GM12878 (cell line): Measurements from ENCODE around the gene TGFB1I1. TPM values are rescaled to one million over a fixed set of nuclear protein-coding genes. Genes with fewer than 3 reads are reported as not detected.

Source experiments
- ATAC-seq: fragments of 200-7000 bp; cut with Tn5 transposase; 3 replicates; pipeline ENCODE4 v1.9.1; 2020; ENCODE audit warnings: mild to moderate bottlenecking, moderate library complexity
- BruUV-seq: library from RNA; stranded (reverse); fragments of 400-500 nt; replicated peaks from 2 replicates; lab custom pipeline; 2021; lab: Mats Ljungman, UMichigan
- CTCF ChIA-PET: fragments of 300-600 bp; sonication (Branson Sonifier 250); formaldehyde crosslinking; extraction: SDS; loops from one replicate; lab custom pipeline; 2021; ENCODE audit warnings: inconsistent platforms; lab: Yijun Ruan, JAX
- POLR2A ChIA-PET: fragments of 350-600 bp; formaldehyde crosslinking; extraction: SDS; loops from one replicate; lab custom pipeline; 2021; ENCODE audit warnings: inconsistent platforms; lab: Charles Lee
- RAD21 ChIA-PET: fragments of 300-600 bp; sonication (Branson Sonifier 250); formaldehyde crosslinking; loops from one replicate; lab custom pipeline; 2023; ENCODE audit warnings: antibody characterized with exemption; ENCODE audit not compliant: unreplicated experiment; lab: Charles Lee
- SMC1A ChIA-PET: fragments of 300-600 bp; sonication (Branson Sonifier 250); formaldehyde crosslinking; loops from one replicate; lab custom pipeline; 2023; ENCODE audit not compliant: unreplicated experiment, uncharacterized antibody; lab: Charles Lee
- DNase-seq: peaks from one replicate; pipeline ENCODE4 v3.0.0-alpha.2; 2011; ENCODE audit warnings: low read depth, low spot score
- FAIRE-seq: peaks from 3 replicates; lab custom pipeline; 2011; peaks lifted over from hg19 to GRCh38; lab: Jason Lieb, UNC
- H2AFZ ChIP-seq: 2 replicates; pipeline ENCODE4 v1.6.0; 2011; ENCODE audit warnings: low read depth, low read length, control low read depth; ENCODE audit not compliant: control insufficient read depth
- H3K27ac ChIP-seq: 2 replicates; pipeline ENCODE4 v1.5.1; 2011; ENCODE audit warnings: control low read depth; ENCODE audit not compliant: control insufficient read depth, insufficient read depth
- H3K27me3 ChIP-seq, 2 experiments: replicated peaks in 1 of 2; 2 replicates each; pipeline versions ENCODE4 v1.6.0 to v1.6.1; 2011; ENCODE audit warnings: low read length in 1 of 2; ENCODE audit not compliant: control insufficient read depth in 2 of 2, insufficient read depth in 2 of 2
- H3K36me3 ChIP-seq, 2 experiments: 2 replicates each; pipeline ENCODE4 v1.5.1; 2011; ENCODE audit warnings: low read length in 1 of 2; ENCODE audit not compliant: control insufficient read depth in 2 of 2, insufficient read depth in 2 of 2
- H3K4me1 ChIP-seq: 2 replicates; pipeline ENCODE4 v1.6.1; 2011; ENCODE audit warnings: mild to moderate bottlenecking, low read length, moderate library complexity, mixed read lengths; ENCODE audit not compliant: control insufficient read depth, insufficient read depth
- H3K4me2 ChIP-seq: 2 replicates; pipeline ENCODE4 v1.6.0; 2011; ENCODE audit warnings: control low read depth; ENCODE audit not compliant: control insufficient read depth, insufficient read depth
- H3K4me3 ChIP-seq: fragments of 200-600 bp; sonication (generic); 2 replicates; pipeline ENCODE4 v1.5.1; 2016
- H3K79me2 ChIP-seq: 2 replicates; pipeline ENCODE4 v1.6.0; 2011; ENCODE audit warnings: low read length; ENCODE audit not compliant: control insufficient read depth, insufficient read depth
- H3K9ac ChIP-seq: 2 replicates; pipeline ENCODE4 v1.8.0; 2011; ENCODE audit warnings: low read length, control low read depth, mixed read lengths; ENCODE audit not compliant: control insufficient read depth, insufficient read depth
- H3K9me3 ChIP-seq: replicated peaks from 3 replicates; pipeline ENCODE4 v1.5.1; 2011; ENCODE audit warnings: mild to moderate bottlenecking, low read length; ENCODE audit not compliant: control insufficient read depth, insufficient read depth
- H4K20me1 ChIP-seq: 2 replicates; pipeline ENCODE4 v1.6.0; 2011; ENCODE audit not compliant: control insufficient read depth, insufficient read depth
- GATAD2B ChIP-seq: fragments of 450-650 bp; conservative IDR thresholded peaks from 2 replicates; pipeline ENCODE4 v1.6.1; 2017; ENCODE audit warnings: low read depth, mild to moderate bottlenecking, moderate library complexity
- NFYA ChIP-seq: IDR thresholded peaks from 2 replicates; pipeline ENCODE4 v1.6.1; 2011; ENCODE audit warnings: low read depth, mild to moderate bottlenecking, low read length, improper control_type of control experiment, borderline replicate concordance
- SMAD1 ChIP-seq: fragments of 450-650 bp; IDR thresholded peaks from 2 replicates; pipeline ENCODE4 v1.6.1; 2018; ENCODE audit warnings: mild to moderate bottlenecking, low read depth; ENCODE audit not compliant: partially characterized antibody
- SMAD5 ChIP-seq: IDR thresholded peaks from 2 replicates; pipeline ENCODE4 v1.6.1; 2016; ENCODE audit warnings: antibody characterized with exemption, low read depth
- WGBS: methylation state at CpG from one replicate; pipeline ENCODE4 v1.1.6; 2016; ENCODE audit warnings: low lambda C conversion rate; ENCODE audit not compliant: insufficient replicate concordance, insufficient coverage; ENCODE audit errors: missing lambda C conversion rate; 5-methylcytosine and 5-hydroxymethylcytosine counted together
- in situ Hi-C: fragments of 300-500 bp; cut with MboI; formaldehyde crosslinking; loops from 9 replicates; pipeline ENCODE4 v1.14.3; 2018; ENCODE audit warnings: mixed read lengths
- intact Hi-C: fragments of 100-400 bp; cut with micrococcal nuclease; formaldehyde crosslinking; loops from one replicate; pipeline ENCODE4 v1.14.2; 2022; ENCODE audit not compliant: unreplicated experiment
- polyA plus RNA-seq, 11 experiments: library from polyadenylated mRNA; depleted of rRNA in 4 of 11; unstranded in 6 of 11; stranded (reverse) in 5 of 11; fragments of >200 nt; fragmentation: Nextera tagmentation in 4 of 11; fragmentation: Illumina TruSeq in 1 of 11; extraction: Ambion mirVana in 4 of 11; extraction: Trizol in 1 of 11; gene quantifications; 1 replicate in 1 of 11; 2 replicates in 10 of 11; pipeline versions ENCODE4 v1.2.1 to v1.2.3, GENCODE V29; 2011 to 2016; ENCODE audit warnings: inconsistent platforms in 2 of 11, missing spikeins in 2 of 11, low read depth in 1 of 11
- total RNA-seq, 4 experiments: library from RNA; depleted of rRNA in 3 of 4; stranded (reverse); fragments of >200 nt in 3 of 4; fragmentation: Illumina TruSeq in 1 of 4; extraction: Trizol in 1 of 4; gene quantifications; 2 replicates each; pipeline versions ENCODE4 v1.2.1 to v1.2.3, GENCODE V29; 2013 to 2021
- TF ChIP-seq, protein P1 (sequence below): fragments of 450-650 bp; IDR thresholded peaks from 2 replicates; pipeline ENCODE4 v1.6.1; 2018; ENCODE audit warnings: borderline replicate concordance, mild to moderate bottlenecking; ENCODE audit not compliant: partially characterized antibody
- TF ChIP-seq, protein P2 (sequence below): fragments of 150-350 bp; IDR thresholded peaks from 2 replicates; pipeline ENCODE4 v1.6.1; 2016; ENCODE audit warnings: low read depth, low read length
- TF ChIP-seq, protein P3 (sequence below): fragments of 450-650 bp; IDR thresholded peaks from 2 replicates; pipeline ENCODE4 v1.6.1; 2017; ENCODE audit warnings: mild to moderate bottlenecking, moderate library complexity

Gene TGFB1I1
- total and polyA plus RNA-seq, 10 of the 15 experiments (the other 5 are each of a cell fraction or from before 2014, with no cell fraction given) = 0.13 to 2.3 (median 0.41) TPM; not detected in 2

GRCh38 chr16:31486045-31486444, 14.1 kb downstream of the TGFB1I1 start:
- H3K27ac ChIP-seq = no peak overlapping the region
- ATAC-seq (no peak), DNase-seq (no peak), FAIRE-seq (no peak)
- CTCF ChIA-PET = interaction anchor here (1.6 kb wide), 1 partner anchor 15 kb away, joined by 3 read pairs; no protein-coding TSS in a partner anchor
- no peak overlapping the region for H3K4me3 ChIP-seq
- H3K9me3 ChIP-seq = no peaks in the 10 kb centered on the region
- POLR2A ChIA-PET = no interaction called here
- in situ Hi-C loops (no loop called here), intact Hi-C loops (no loop called here)
- 94% methylated on average over 5 of the region's 5 CpGs for WGBS
- RAD21 ChIA-PET = no interaction called here
- SMC1A ChIA-PET = no interaction called here
- no peak overlapping the region for H3K9ac ChIP-seq
- H3K79me2 ChIP-seq = no peaks in the 10 kb centered on the region
- H3K4me1 ChIP-seq = 0 out of 2 replicates have a peak, but pooled peaks cover 3% of the 10 kb centered on the region
- peaks cover 0 to 2% of the 10 kb centered on the region in 2 experiments; a peak in 2 of 4 replicates for H3K27me3 ChIP-seq
- H4K20me1 ChIP-seq = no peaks in the 10 kb centered on the region
- H2AFZ ChIP-seq = no peak overlapping the region
- TF ChIP-seq, protein P1, sequence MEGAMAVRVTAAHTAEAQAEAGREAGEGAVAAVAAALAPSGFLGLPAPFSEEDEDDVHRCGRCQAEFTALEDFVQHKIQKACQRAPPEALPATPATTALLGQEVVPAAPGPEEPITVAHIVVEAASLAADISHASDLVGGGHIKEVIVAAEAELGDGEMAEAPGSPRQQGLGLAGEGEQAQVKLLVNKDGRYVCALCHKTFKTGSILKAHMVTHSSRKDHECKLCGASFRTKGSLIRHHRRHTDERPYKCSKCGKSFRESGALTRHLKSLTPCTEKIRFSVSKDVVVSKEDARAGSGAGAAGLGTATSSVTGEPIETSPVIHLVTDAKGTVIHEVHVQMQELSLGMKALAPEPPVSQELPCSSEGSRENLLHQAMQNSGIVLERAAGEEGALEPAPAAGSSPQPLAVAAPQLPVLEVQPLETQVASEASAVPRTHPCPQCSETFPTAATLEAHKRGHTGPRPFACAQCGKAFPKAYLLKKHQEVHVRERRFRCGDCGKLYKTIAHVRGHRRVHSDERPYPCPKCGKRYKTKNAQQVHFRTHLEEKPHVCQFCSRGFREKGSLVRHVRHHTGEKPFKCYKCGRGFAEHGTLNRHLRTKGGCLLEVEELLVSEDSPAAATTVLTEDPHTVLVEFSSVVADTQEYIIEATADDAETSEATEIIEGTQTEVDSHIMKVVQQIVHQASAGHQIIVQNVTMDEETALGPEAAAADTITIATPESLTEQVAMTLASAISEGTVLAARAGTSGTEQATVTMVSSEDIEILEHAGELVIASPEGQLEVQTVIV = no peak
- TF ChIP-seq SMAD1 (no peak), SMAD5 (no peak), NFYA (no peak), GATAD2B (no peak)
- TF ChIP-seq, protein P2, sequence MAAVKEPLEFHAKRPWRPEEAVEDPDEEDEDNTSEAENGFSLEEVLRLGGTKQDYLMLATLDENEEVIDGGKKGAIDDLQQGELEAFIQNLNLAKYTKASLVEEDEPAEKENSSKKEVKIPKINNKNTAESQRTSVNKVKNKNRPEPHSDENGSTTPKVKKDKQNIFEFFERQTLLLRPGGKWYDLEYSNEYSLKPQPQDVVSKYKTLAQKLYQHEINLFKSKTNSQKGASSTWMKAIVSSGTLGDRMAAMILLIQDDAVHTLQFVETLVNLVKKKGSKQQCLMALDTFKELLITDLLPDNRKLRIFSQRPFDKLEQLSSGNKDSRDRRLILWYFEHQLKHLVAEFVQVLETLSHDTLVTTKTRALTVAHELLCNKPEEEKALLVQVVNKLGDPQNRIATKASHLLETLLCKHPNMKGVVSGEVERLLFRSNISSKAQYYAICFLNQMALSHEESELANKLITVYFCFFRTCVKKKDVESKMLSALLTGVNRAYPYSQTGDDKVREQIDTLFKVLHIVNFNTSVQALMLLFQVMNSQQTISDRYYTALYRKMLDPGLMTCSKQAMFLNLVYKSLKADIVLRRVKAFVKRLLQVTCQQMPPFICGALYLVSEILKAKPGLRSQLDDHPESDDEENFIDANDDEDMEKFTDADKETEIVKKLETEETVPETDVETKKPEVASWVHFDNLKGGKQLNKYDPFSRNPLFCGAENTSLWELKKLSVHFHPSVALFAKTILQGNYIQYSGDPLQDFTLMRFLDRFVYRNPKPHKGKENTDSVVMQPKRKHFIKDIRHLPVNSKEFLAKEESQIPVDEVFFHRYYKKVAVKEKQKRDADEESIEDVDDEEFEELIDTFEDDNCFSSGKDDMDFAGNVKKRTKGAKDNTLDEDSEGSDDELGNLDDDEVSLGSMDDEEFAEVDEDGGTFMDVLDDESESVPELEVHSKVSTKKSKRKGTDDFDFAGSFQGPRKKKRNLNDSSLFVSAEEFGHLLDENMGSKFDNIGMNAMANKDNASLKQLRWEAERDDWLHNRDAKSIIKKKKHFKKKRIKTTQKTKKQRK = no peak
- TF ChIP-seq, protein P3, sequence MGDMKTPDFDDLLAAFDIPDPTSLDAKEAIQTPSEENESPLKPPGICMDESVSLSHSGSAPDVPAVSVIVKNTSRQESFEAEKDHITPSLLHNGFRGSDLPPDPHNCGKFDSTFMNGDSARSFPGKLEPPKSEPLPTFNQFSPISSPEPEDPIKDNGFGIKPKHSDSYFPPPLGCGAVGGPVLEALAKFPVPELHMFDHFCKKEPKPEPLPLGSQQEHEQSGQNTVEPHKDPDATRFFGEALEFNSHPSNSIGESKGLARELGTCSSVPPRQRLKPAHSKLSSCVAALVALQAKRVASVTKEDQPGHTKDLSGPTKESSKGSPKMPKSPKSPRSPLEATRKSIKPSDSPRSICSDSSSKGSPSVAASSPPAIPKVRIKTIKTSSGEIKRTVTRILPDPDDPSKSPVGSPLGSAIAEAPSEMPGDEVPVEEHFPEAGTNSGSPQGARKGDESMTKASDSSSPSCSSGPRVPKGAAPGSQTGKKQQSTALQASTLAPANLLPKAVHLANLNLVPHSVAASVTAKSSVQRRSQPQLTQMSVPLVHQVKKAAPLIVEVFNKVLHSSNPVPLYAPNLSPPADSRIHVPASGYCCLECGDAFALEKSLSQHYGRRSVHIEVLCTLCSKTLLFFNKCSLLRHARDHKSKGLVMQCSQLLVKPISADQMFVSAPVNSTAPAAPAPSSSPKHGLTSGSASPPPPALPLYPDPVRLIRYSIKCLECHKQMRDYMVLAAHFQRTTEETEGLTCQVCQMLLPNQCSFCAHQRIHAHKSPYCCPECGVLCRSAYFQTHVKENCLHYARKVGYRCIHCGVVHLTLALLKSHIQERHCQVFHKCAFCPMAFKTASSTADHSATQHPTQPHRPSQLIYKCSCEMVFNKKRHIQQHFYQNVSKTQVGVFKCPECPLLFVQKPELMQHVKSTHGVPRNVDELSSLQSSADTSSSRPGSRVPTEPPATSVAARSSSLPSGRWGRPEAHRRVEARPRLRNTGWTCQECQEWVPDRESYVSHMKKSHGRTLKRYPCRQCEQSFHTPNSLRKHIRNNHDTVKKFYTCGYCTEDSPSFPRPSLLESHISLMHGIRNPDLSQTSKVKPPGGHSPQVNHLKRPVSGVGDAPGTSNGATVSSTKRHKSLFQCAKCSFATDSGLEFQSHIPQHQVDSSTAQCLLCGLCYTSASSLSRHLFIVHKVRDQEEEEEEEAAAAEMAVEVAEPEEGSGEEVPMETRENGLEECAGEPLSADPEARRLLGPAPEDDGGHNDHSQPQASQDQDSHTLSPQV = no peak
- no peak overlapping the region for H3K4me2 ChIP-seq
- H3K36me3 ChIP-seq = no peaks in the 10 kb centered on the region; a peak in 3 of 4 replicates
- no TSS peak for BruUV-seq
